ENCODE results near the gene ADAMTS18. TPM values are rescaled to one million over a fixed set of nuclear protein-coding genes. Genes with fewer than 3 reads are reported as not detected.

Gene ADAMTS18
- total and polyA plus RNA-seq, 2 of the 8 experiments (the other 6 are each of a cell fraction or from before 2014, with no cell fraction given) = 0.05 to 0.19 TPM

- no peak overlapping the region for H3K27ac ChIP-seq (ENCODE audit: low read depth, low read length)
- H3K27me3 ChIP-seq (replicated peaks in 1 of 4; ENCODE audit: control insufficient read depth in 3 of 4, extremely low read depth in 1 of 4, insufficient read depth in 3 of 4, low read length in 3 of 4) = no peaks in the 10 kb centered on the region
- no peak overlapping the region for H4K5ac ChIP-seq (ENCODE audit: insufficient read length, low read depth, low read length)
- no peak overlapping the region for H2BK12ac ChIP-seq (ENCODE audit: low read depth, low read length)
- no peak overlapping the region for H2AK5ac ChIP-seq (ENCODE audit: low read depth, low read length)
- H3K4ac ChIP-seq (replicated peaks; ENCODE audit: insufficient read length, low read depth, low read length) = no peak overlapping the region
- no peak overlapping the region for H2BK5ac ChIP-seq (ENCODE audit: low read depth, low read length)
- CTCF ChIA-PET (ENCODE audit: partially characterized antibody) = no interaction called here
- peaks cover 0 to 3% (median 0%) of the 10 kb centered on the region in 4 experiments; a peak in 1 of 7 replicates for H3K4me1 ChIP-seq (replicated peaks in 1 of 4; ENCODE audit: control insufficient read depth in 3 of 4, insufficient read depth in 4 of 4, low read length in 3 of 4)
- no peak overlapping the region for H3K4me3 ChIP-seq (ENCODE audit: extremely low read depth in 1 of 4, insufficient read depth in 2 of 4, low read depth in 3 of 4, low read length in 4 of 4)
- H3K9me3 ChIP-seq (ENCODE audit: insufficient read depth in 2 of 2, low read depth in 1 of 2, low read length in 1 of 2) = no peaks in the 10 kb centered on the region
- no peak overlapping the region for H3K18ac ChIP-seq (ENCODE audit: extremely low read depth, low read length)
- DNase-seq (ENCODE audit: low read depth in 1 of 2, low spot score in 2 of 2) = no peak
- H4K8ac ChIP-seq (ENCODE audit: extremely low read depth, insufficient read depth, low read length) = no peak overlapping the region
- 86% methylated on average over 2 of the region's 2 CpGs; no CpG with 5 or more reads in 1 of the 2 experiments for WGBS, 2 experiments (ENCODE audit: extremely low coverage in 1 of 2, insufficient coverage in 1 of 2, insufficient read length in 1 of 2, insufficient replicate concordance in 2 of 2, low coverage in 1 of 2, low lambda C conversion rate in 2 of 2, missing lambda C conversion rate in 1 of 2)
- H3K36me3 ChIP-seq (ENCODE audit: control insufficient read depth in 2 of 4, insufficient read depth in 4 of 4, low read length in 3 of 4) = no peaks in the 10 kb centered on the region
- no peaks in the 10 kb centered on the region for H3K79me1 ChIP-seq (ENCODE audit: low read depth, low read length)
- H2BK120ac ChIP-seq (replicated peaks; ENCODE audit: low read depth, low read length) = no peak overlapping the region
- no peak overlapping the region for H3K4me2 ChIP-seq (ENCODE audit: insufficient read depth in 1 of 2, low read depth in 2 of 2, low read length in 2 of 2)
- no peak for FAIRE-seq
- no peak overlapping the region for H2BK20ac ChIP-seq (ENCODE audit: low read length)
- no peaks in the 10 kb centered on the region for H3K23me2 ChIP-seq (ENCODE audit: low read depth, low read length)
- no peak overlapping the region for H2AFZ ChIP-seq (ENCODE audit: low read length)
- no peak overlapping the region for H4K91ac ChIP-seq (replicated peaks; ENCODE audit: insufficient read length, low read length)
- POLR2A ChIA-PET (ENCODE audit: partially characterized antibody) = no interaction called here
- H3K14ac ChIP-seq (ENCODE audit: insufficient read length) = no peak overlapping the region
- no peak overlapping the region for H2BK15ac ChIP-seq (ENCODE audit: low read length)
- no peaks in the 10 kb centered on the region for H4K20me1 ChIP-seq (replicated peaks in 1 of 2; ENCODE audit: control insufficient read depth in 1 of 2, insufficient read depth in 2 of 2, low read length in 2 of 2)
- no peak overlapping the region for H3K23ac ChIP-seq (ENCODE audit: insufficient read length)
- H3K9ac ChIP-seq (replicated peaks in 1 of 4; ENCODE audit: extremely low read depth in 1 of 4, low read depth in 3 of 4, low read length in 3 of 4) = no peak overlapping the region
- no peak overlapping the region for H3K56ac ChIP-seq (replicated peaks; ENCODE audit: insufficient read length, low read depth, low read length)
- H3K79me2 ChIP-seq (ENCODE audit: control insufficient read depth in 1 of 2, insufficient read depth in 2 of 2, low read length in 2 of 2) = no peaks in the 10 kb centered on the region
- TF ChIP-seq POU5F1 (IDR thresholded peaks at IDR 0.05; ENCODE audit: low read depth, low read length) = no peak
- TF ChIP-seq RXRA (IDR thresholded peaks at IDR 0.05; ENCODE audit: insufficient read depth, low read depth, low read length) = no peak
- TF ChIP-seq FOSL1 (IDR thresholded peaks at IDR 0.05; ENCODE audit: insufficient read depth, low read depth, low read length) = no peak
- TF ChIP-seq E2F6 (IDR thresholded peaks at IDR 0.05) = no peak
- TF ChIP-seq POLR2AphosphoS5 (IDR thresholded peaks at IDR 0.05; ENCODE audit: low read depth, low read length) = no peak
- no peak for TF ChIP-seq CBX5 (IDR thresholded peaks at IDR 0.05; ENCODE audit: low read depth, low read length)
- no peak for TF ChIP-seq BCL11A (IDR thresholded peaks at IDR 0.05; ENCODE audit: low read depth in 2 of 2, low read length in 2 of 2)
- TF ChIP-seq SIX5 (IDR thresholded peaks at IDR 0.05; ENCODE audit: low read depth, low read length) = no peak
Measured at GRCh38 chr16:77276661-77277060, 158.2 kb downstream of the ADAMTS18 start.

All from H1 (cell line).